Measurements from ENCODE around the gene BLTP3A.

The BLTP3A gene

GRCh38 chr6:34834789-34835518, 43.1 kb downstream of the BLTP3A start:
- peak; percentile 44 for DNase-seq (ENCODE audit: low spot score)

DNA sequence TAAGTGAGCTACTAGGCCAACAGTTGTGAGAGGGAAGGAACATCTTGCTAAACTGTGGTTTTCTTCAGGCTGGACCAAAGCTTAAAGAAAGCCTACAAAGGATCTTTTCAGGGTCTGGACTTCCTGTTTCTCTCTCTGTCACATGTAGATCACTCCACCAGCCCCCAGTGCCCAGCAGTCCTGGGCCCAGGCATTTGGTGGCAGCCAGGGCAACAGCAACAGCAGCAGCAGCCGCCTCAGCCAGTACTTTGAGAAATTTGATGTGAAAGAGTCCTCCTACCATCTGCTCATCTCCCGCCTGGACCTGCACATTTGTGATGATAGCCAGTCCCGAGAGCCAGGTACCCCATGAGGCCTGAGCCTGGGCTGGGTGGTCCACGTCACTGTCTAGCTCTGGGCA, 44.1 kb downstream of the BLTP3A start:
- no peak for DNase-seq (ENCODE audit: low spot score)

GRCh38 chr6:34836451-34836850, 44.6 kb downstream of the BLTP3A start:
- no peak for DNase-seq (ENCODE audit: low spot score)

DNA sequence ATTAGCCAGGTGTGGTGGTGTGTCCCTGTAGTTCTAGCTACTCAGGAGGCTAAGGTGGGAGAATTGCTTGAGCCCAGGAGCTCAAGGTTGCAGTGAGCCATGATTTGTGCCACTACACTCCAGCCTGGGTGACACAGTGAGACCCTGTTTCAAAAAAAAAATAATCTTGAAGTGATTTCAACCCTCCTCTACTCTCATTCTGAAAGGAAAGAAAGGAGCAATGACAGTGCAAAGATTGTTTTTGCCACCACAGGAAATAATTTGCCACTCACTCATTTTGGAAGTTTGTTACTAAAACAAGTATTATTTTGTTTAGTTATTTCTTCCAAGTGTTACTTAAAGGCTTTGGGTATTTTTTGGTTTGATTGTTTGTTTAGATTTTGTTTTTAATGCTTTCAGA, 45.6 kb downstream of the BLTP3A start:
- no peak for DNase-seq (ENCODE audit: low spot score)

- DNase-seq (ENCODE audit: low spot score) = no peak
Observed at GRCh38 chr6:34839666-34840352, 47.9 kb downstream of the BLTP3A start.

Measured in AG08395 (cell line).